Measurements from ENCODE around the gene ATP5F1D.

Gene ATP5F1D

GRCh38 chr19:1220976-1221903, 20.3 kb upstream of the ATP5F1D start:
- no peak for DNase-seq

DNA sequence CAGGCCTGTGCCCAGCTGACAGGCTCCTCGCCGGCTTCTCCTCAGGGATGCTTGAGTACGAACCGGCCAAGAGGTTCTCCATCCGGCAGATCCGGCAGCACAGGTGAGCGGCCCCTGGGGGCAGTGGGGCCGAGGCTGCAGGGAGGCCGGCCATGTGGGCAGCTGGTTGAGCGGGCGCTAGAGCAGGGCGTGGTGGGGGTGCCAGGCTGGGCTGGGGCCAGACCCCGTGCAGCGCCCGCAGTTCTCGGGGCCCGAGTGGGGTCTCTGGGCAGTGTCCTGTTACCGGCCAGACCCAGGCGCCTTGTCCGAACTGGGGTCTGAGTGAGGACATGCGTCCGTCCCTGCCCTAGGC, 19.7 kb upstream of the ATP5F1D start:
- DNase-seq: no peak

GRCh38 chr19:1222394-1222793, 19.2 kb upstream of the ATP5F1D start:
- no peak for DNase-seq

DNA sequence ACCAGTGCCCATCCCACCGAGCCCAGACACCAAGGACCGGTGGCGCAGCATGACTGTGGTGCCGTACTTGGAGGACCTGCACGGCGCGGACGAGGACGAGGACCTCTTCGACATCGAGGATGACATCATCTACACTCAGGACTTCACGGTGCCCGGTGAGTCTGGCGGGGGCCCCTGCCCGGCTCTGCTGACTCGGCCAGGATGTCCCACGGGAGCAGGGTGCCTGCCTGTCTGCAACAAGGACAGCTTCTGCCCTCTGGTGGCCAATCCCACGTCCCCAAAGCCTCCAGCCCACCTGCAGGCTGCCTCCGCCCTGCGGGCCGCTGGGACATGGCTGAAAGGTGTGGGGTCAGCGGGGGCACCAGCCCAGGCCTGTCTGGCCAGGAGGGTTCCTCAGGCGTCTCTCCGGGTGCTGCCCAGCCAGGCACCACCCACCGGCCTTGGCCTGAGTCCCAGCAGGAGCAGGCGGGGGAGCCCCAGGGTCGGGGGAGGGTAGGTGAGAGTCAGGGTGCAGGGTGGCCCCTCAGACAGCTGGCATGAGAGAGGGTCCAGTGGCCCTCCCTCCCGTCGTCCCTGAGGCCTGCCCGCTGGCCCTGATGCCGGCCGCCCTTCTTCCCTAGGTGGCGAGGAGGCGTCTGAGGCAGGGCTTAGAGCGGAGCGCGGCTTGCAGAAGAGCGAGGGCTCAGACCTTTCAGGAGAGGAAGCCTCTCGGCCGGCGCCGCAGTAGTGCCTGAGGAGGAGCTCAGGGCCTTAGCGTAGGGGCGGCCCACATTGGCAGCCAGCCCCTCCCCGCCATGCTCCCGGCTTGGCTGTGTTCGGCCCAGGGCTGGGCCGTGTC, 18.3 kb upstream of the ATP5F1D start:
- DNase-seq: no peak

DNA sequence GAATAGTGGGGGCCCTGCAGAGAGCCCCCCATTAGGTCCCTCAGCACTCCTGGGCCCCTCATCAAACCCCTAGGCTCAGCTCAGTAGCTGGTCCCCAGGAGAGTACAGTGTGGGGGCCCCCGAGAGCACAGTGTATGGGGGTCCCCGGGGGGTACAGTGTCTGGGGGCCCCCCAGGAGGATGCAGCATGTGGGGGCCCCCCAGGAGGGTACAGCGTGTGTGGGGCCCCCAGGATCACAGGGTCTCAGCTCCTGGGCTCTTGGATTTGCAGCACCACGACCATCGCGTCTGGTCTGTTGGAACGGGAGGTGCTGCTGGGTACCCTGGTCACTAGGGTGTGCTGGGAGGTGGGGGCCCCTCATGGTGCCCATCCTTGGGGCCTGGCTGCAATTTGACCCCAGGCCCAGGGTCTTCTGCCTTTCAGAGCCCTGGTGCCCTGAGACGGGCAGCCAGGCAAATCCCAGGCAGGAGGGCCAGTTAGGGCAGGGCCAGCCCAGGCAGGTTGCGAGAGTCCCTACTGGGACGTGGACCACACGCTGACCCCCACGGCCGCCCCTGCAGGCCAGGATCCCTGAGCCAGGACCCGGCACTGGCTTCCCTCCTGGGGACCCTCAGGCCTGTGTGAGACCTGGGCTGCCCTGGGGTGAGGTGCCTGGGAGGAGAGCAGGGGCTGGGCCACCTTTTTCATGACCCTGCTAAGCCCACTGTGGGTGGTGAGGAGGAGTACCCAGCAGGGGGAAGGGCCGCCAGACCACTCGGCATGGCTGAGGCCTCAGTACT, 17.3 kb upstream of the ATP5F1D start:
- no peak for DNase-seq

DNA sequence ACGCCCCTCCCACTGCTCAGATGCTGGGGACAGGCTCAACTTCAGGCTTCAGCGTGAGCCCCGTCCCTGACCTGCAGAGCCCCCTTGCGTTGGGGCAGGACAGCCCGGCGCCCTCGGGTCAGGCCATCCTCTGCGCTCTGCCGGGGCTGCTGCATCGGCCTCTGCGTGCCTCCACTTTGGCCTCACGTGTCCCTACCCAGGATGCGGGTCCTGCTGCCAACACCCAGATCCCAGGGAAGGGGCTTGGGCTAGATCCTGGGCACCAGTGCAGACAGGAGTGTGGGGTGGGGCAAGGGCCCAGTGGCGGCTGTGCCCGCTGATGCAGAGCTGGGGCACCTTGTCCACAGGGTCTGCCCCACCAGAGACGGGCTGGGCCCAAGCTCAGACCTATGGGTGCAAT, 16.7 kb upstream of the ATP5F1D start:
- DNase-seq: no peak

GRCh38 chr19:1225440-1226226, 15.9 kb upstream of the ATP5F1D start:
- no peak for DNase-seq

- no peak for DNase-seq
Measured at GRCh38 chr19:1226227-1226518, 15.4 kb upstream of the ATP5F1D start.

DNA sequence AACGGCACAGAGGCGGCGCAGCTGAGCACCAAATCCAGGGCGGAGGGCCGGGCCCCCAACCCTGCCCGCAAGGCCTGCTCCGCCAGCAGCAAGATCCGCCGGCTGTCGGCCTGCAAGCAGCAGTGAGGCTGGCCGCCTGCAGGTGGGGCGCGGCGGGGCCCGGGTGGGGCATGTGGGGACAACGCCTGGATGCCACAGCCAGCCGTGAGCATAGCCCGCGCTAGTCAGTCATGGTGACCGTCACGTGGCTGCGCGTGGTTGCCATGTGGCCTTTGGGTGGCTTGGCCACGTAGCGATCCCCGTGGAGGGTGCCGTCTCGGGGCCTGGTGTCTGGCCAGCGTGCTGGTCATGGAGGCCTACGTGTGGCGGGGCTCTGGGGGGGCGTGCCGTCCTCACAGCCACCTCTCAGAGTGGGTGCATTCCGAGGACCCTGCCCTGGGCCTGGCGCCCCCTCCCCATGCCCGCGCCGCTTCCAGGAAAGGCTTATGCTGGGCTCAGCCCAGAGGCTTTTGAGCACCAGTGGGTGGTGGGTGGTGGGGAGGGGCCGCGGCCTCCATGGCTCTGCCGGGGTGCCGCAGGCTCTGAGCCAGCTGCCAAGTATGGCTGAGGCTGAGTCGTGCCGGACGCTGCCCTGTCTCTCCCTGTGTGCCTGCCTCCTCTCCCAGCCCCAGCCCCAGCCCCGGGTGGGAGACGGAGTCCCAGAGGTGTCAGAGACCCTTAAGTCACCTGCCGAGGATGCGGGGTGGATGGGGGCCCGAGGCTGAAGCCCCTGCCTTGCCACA, 14.8 kb upstream of the ATP5F1D start:
- no peak for DNase-seq

- no peak for DNase-seq
Measured at GRCh38 chr19:1227304-1228054, 14.1 kb upstream of the ATP5F1D start.

- no peak for DNase-seq
Measured at GRCh38 chr19:1228161-1228957, 13.2 kb upstream of the ATP5F1D start.

GRCh38 chr19:1229056-1229923, 12.3 kb upstream of the ATP5F1D start:
- DNase-seq: no peak

DNA sequence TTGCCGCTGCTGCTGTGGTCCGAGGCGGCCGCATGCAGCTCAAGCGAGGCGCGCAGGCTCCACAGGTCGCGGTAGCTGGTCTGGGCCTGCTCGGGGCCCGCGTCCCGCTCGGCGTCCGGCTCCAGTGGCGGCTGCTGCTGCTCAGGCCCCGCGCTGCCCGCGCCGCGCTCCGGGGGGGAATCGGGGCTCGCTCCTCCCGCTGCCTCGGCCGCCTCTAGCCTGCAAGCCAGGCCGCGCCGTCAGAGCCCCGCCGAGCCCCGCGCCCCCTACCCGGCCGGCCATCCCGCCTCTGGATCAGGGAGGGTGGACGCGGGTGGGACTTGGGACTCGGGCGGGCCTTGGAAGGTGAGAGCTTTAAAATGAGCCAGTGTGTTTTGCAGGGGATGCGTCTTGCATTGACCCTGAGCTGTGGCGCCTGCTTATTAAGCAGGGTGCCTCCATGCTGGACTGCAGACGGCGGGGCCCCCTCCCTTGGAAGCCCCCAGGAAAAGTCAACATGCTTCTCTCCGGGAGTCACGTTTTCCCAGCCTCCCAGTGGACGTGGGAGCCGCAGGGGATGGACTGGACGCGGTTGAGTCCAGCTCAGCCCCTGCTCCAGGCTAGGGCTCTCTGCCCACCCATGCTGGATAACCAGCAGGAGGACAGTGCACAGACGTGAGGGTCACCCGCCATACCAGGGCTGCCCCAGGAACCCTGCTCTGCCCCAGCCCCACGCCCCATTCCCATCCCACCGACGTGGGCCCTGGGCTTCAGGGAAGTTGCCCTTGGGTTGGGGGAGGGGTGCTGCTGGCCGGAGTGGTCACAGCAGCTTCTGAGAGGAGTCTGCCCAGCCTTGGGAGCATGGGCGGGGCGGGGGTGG, 11.4 kb upstream of the ATP5F1D start:
- no peak for DNase-seq

DNA sequence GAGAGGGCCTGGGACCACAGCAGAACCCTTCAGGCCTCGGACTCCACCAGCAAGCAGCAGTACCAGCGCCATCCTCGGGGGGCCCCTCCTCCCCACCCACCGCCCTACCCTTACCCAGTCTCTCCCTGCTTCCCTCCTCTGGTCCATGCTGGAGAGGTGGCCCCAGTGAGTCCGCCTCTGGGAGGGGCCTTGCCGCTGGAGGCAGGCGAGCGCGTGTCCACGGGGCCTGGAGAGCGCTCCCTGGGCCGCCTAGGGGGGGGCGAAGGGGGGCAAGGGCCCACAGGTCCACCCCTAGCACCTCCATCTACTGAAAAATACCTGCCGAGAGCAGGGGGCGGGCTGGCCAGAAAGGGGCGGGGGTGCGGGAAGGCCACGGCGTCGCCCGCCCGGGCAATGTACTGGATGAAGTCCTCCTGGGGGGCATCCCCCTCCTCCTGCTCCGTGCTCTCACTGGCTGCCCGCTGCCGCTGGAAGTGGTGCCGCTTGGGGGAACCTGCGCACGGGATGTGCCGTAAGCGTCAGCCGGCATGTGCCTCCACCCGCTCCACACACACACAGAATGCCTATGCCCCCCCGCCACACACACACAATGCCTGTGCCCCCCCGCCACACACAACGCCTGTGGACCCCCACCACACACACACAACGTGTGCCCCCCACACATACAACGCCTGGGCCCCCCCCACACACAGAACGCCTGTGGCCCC, 10.6 kb upstream of the ATP5F1D start:
- DNase-seq: no peak

DNA sequence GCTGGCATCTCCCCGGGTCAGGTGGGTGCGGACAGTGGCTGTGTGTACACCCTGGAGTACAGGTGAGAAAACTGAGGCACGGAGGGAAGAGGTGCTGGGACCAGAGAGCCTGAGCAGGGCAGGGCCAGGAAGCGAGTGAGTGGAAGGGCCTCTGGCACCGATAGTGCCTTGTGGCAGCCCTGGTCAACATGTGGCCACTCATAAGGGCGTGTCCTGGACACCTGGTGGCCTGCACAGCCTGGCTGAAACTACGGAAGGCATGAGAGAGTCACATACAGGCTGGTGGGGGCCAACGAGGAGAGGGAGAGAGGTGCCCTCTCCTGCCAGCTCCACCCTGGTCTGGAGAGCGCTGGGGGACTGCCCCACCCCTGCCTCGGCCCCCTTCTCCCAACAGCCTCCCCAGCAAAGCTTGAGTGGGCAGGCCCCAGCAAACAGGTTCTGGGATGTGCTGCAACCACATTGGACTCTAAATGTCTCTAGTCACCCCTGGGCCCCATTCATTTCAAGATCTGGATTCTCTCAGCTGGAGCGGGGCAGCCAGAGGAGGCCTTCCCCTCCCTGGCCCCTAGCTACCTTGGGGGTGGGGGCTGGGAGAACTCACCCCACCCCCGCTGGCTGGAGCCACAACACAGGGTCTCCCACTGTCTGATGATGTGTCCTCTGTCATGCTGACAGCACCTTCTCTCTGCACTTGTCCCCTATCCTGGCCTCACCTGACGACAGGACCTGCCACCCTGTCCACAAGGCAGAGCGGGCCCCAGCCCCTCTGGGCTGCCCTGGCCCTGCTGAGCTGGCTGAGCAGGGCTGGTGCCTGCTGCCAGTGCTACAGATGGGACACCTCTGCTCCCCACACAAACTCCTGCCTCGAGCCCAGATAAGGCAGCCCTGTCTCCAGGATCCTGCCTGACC, 9.6 kb upstream of the ATP5F1D start:
- DNase-seq: no peak

DNA sequence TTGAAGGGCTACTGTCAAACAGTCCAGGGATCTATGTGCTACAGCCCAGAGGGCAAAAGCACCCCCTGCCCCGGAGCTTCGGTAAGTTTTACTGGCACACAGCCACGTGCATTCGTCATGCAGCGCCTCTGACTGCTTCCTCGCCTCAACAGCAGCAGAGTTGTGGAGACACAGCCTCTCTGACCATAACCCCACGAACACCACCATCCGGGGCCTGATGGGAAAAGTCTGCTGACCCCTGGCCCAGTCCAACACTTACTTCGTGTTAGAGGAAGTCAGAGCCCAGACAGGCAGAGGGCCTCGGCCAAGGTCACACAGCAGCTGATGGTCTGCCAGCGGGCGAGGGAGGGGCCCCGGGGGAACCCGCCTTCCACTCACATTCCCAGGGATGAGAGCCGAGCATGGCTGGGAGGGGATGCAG, 8.9 kb upstream of the ATP5F1D start:
- DNase-seq: no peak

Data from activated CD4-positive, alpha-beta T cell treated with anti-CD3 and anti-CD28 coated beads, Interleukin-2, Interleukin-6, amounts not matched to agents 100 ng/mL and 50 ng/mL, durations not matched to agents 16 hours and 8 hours (primary cell).